Sciatic nerve (tissue), 2 donors: ENCODE results near the gene FUT2. TPM values are rescaled to one million over a fixed set of nuclear protein-coding genes. Genes with fewer than 3 reads are reported as not detected.
A peak's percentile ranks its signal among the peaks of the same experiment; 100 is the strongest.

ENCODE experiments used
- ATAC-seq: fragments of 200-7000 bp; cut with Tn5 transposase; one replicate; pipeline ENCODE4 v1.9.1; 2020; ENCODE audit warnings: mild to moderate bottlenecking, moderate library complexity
- DNase-seq: peaks from one replicate; pipeline ENCODE4 v3.0.0-alpha.2; 2020; ENCODE audit warnings: low spot score
- intact Hi-C: fragments of 100-400 bp; cut with DNase I; formaldehyde crosslinking; loops from one replicate; pipeline ENCODE4 v1.14.2; 2022
- total RNA-seq: library from RNA; stranded (reverse); fragmentation: NEBNext Ultra II Directional; extraction: Animal tissue kit (Norgen Biotek cat#: 25700); gene quantifications from one replicate; pipeline ENCODE4 v1.2.1, GENCODE V29; 2021
- donor health status: DM: no; HTN: no; CAD: no.
- donor health status: DM: no; HTN: no; CAD: no.

FUT2 gene
- total RNA-seq, 1 donor from 2014 or later, result not detected

DNA sequence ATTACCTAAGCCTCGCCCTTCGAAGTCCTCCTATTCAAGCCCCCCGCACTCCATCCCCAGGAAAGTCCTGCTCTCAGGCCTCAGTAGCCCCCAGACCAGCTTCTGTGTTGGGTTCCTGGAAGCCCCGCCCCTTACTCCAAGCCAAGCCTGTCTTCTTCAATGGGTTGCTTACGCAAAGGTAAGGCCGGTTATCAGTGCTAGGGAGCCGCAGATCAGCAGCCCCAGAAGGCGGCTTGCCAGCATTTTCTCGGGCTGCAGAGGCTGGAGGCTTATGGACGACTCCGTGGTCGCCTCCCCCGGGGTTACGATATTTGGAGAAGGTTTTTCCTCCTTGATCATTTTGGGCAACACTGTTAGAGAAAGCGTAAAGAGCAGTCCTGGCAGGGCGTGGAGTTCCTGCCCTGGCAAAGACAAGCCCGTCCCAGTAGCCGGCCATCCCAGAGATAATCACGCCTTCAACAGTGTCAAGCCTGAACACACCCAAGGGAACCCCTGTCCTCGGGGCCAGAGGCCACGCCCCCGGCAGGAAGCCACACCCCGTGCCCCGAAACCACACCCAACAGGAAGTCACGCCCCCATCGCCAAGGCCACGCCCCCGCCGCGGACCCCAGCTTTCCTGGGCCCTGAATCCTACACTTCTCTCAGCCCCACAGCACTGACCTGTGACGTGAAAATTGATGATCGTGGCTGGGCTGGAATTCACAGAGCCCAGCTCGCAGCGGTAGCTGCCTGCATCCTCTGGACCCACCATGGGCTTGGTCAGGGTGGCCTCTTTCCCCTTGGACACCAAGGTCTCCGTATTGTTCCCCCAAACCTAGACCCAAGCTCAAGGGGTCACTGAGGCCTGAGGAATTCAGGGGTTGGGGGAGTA, 45.6 kb downstream of the FUT2 start:
- ATAC-seq (peak; percentile 16), DNase-seq (no peak)
- intact Hi-C loops, result no loop called here

DNA sequence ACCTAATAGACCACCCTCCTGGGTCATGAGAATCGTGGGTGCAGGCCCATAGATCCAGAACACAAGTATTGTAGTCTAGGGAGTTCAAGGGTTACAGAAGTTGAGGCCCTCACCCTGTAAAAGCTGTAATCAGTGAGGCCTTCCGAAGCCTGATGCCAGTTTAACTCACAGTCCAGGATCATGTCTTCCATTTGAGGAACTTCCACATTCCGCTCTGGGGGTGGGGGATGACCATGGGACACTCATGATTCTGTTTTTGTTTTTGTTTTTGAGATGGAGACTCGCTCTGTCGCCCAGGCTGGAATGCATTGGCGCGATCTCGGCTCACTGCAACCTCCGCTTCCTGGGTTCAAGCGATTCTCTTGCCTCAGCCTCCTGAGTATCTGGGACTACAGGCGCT, 46.3 kb downstream of the FUT2 start:
- DNase-seq (no peak), ATAC-seq (no peak)
- intact Hi-C loops, result no loop called here

DNA sequence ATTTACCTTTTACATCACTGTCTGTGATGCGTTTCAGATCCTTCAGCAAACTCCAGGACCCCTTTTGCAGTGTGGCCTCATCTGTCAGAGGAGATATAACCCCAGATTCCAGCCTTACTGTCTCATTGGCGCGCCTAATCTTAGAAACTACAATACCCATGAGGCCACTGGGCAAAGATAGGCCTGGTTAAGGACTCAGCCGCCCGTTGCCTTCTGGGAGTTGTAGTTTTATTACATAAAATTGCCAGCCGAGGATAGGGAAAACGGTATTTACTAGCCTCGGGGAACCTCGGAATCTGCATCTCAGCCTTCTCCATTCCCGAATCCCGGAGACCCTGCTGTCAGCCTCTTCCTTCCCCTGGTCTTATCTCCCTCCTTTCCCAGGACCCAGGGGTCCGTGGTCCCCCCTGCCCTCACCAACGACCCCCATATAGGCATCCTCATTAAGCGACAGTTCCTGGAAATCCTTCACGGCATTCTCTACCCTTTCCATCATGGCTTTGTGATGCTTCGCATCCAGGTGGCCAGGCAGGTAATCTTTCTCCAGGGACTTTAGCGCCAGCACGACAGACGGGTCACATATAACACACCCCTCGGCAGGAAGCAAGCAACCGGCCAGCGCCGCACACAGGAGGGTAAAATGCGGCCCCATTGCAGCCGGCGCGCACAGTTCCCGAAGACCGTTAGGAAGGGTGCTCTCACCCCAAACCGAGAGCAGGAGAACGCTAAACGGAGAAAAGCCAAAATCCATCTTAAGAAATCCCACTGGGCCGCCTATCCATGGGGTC, 49.6 kb downstream of the FUT2 start:
- ATAC-seq (peak; percentile 69), DNase-seq (no peak)
- intact Hi-C loops, result no loop called here

DNA sequence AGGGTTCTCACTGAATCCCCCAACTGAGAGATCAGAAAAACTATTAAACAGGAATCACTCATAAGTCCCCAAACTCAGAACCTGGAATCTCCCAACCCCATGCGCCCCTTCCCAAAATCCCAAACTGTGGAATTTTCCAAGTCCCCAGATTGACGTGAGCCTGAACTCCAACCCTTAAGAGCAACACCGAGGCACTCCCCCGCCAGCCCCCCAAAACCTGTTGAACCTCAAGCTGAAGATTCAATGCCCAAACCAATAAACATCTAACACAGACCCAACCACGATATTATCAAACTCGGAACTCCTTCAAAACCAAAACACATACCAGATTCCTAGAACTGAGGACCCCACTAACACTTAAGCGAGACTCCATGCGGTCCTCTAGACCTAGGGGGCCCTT, 50.3 kb downstream of the FUT2 start:
- no peak for DNase-seq
- intact Hi-C loops, result no loop called here
- no peak for ATAC-seq

DNA sequence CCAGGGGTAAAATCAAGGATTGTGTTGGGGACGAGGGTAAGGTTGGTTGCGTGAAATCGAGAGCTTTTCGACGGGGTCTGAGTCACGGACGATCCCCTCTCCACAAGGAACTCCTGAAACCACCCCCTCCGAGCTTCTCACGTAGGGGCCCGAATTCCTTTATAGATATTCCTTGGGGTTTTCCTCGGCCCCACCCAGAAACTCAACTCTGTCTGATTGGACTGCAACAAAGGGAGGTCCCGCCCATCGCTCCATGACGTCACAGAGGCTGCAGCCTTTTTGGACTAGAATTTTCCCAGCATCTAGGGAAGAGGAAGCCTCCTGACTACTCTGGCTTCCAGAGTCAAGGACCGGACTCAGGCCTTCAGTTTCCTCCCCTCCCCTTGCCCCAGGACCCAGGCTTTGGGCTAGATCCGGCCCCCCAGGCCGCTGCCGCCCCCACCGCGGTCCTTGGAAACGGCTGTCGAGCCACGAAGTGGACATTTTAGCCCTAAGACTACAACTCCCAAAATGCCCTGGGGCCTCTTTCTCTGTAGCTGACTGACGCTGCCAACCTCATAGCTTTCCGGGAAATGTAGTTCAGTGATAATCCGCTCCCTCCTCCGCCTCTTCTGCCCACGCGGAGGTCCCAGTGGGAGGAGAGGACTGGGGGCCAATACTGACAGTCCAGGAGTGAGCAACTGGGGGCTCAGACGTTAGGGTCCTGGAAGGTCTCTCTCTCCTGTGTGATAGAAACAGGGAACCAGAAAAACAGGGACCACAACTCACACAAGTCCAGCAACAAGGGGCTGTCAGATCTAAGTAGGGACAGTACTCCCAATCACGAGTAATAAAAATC, 51.2 kb downstream of the FUT2 start, which contains the start of gene IZUMO1:
IZUMO1 (minus strand) TSS at position 172 of the 838 bp plus-strand sequence. CDS start 1,050 bp downstream, outside the sequence.
- intact Hi-C loops, result no loop called here
- DNase-seq, result peak; percentile 83
- peak; percentile 88 for ATAC-seq

DNA sequence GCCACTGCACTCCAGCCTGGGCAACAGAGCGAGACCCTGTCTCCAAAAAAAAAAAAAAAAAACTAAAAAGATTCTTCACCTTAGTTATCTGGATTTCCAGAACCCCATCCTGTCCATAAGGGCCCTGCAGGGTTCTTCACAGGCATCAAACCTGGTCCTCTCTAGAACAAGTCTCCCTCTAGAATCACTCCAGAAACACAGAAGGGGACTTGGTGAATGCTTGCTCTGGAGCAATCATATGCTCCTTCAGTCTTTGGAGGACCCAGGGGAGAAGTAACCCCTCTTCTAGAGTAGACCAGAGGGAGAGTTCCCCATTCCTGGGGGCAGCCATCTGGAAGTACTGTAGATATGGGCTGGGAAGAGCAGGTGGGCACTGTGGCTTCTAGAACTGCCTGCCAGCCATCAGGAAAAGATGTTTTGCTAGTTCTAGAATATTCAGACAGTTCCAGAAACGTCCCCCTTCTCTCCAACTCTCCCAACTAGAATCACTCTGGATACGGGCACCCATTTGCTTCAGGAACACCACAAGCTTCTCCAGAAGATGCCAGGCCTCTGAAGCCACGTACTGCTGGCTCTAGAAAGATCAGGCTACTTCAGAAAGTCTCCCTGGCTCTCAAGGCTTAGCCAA, 53.9 kb downstream of the FUT2 start:
- intact Hi-C loops, result no loop called here
- DNase-seq (no peak), ATAC-seq (no peak)

DNA sequence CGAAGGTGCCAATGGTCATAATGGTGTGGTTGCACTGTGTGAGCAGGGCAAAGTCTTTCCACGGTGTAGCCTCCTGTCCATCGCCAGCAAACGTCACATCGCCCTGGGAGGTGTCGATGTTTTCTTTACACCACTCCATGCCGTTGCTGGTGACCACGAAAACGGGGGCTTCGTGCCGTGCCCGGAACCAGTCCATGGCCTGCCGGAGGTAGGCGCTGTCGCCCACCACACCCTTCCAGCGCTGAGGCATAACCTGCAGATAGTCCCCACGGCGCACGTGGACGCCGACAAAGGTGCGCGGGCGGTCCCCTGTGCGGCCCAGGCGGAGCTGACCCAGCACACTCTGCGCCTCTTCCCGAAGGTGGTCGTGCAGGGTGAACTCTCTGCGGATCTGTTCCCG, 54.6 kb downstream of the FUT2 start:
- intact Hi-C loops, result no loop called here
- no peak for ATAC-seq
- no peak for DNase-seq

DNA sequence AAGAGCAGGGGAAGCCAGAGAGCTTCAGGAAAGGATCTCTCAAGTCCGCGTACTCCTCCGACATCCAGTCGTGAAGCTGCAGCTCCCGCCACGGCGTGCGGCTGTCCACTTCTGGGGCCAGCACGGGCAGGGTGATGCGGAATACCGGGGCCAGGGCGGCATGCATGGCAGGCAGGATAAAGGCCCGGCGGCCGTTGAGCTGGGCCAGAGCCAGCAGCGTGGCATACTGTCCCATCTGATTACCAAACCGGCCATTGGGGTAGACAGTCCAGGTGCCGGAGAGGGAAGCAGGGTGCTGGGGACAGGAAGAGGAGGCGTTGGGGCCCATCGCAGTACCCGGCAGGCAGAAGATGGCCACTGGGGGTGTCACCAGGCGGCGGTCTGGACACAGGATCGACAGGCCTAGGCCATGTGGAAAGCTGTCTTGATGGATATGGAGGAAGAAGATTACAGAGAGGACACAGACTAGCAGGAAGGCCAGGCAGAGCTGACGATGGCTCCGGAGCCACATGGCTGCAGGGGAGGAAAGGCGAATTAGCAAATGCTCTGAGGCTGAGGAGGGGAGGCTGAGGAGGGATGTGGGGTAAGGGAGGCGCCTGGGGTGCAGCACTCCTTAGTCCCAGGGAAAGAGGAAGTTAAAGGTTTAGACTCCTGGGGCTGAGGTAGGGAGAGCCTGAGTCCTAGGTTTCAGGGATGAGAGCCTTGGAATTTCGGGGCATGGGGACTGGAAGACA, 55.2 kb downstream of the FUT2 start:
- ATAC-seq (no peak), DNase-seq (no peak)
- intact Hi-C loops, result no loop called here

DNA sequence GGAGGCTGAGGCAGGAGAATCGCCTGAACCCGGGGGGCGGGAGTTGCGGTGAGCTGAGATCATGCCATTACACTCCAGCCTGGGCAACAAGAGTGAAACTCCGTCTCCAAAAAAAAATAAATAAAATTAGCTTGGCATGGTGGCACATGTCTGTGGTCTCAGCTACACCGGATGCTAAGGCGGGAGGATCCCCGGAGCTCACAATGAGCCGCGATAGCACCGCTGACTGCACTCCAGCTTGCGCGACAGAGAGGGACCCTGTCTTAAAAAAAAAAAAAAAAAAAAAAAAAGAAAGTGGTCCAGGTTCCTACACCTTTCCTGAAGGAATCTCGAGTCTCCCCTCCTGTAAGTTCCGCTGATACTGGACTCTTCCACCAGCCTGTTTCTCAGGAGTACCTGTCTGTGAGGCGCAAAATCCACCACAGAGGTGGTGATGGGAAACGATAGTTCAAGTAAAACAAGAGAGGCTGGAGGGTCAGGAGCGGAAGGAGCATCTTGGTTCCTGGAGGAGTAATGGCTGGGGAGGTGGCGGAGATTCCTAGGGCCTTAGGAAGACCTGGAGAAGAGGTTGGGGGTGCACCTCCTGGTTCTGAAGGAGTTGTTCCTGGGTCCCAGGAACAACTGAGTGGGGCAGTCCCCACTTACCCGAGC, 56.2 kb downstream of the FUT2 start:
- intact Hi-C loops, result no loop called here
- DNase-seq, result no peak
- ATAC-seq, result no peak

DNA sequence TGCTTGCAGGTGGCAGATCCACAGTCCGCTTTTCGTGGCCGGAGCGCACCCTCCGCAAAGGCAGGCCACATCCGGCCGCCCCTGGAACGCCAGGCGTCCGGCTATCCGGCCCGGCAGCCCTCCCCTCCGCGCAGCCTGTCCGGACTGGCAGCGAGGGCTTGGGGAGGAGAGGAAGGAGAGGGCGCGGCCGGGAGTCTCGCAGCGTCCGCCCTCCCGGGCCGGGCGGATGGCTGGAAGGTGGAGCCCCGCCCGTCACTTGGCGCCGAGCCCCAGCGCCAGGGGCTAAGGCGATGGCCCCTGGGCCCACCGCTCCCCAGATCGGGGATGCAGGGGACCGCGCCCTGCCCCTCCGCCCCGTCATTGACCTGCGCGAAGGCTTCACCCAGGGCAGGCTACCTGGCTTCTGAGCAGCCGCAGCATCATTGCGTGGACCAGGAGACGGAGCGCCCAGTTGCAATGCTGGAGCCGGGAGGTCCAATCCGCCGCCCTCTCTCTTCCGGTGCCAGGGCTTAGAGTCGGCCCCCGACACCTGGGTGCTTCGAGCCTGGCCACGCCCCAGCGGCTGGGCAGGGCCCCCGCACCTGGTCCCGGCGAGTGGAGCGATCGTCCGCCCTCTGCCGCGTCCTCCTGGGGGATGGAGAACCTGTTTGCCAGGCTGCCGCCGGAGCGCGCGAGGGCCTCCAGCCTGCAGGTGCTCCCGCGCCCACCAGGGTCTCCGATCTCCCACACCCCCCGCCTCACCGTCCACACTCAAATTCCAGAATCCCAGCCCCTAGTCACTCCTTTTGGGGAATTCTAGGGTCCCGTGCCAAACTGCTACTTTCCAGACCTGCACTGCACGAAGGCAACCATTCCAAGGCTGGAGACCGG, 57.0 kb downstream of the FUT2 start, which contains the start of gene FUT1:
FUT1 (minus strand) TSS at position 146 of the 870 bp plus-strand sequence. CDS start 1,360 bp downstream, outside the sequence.
- ATAC-seq (peak; percentile 69), DNase-seq (no peak)
- intact Hi-C loops, result no loop called here

DNA sequence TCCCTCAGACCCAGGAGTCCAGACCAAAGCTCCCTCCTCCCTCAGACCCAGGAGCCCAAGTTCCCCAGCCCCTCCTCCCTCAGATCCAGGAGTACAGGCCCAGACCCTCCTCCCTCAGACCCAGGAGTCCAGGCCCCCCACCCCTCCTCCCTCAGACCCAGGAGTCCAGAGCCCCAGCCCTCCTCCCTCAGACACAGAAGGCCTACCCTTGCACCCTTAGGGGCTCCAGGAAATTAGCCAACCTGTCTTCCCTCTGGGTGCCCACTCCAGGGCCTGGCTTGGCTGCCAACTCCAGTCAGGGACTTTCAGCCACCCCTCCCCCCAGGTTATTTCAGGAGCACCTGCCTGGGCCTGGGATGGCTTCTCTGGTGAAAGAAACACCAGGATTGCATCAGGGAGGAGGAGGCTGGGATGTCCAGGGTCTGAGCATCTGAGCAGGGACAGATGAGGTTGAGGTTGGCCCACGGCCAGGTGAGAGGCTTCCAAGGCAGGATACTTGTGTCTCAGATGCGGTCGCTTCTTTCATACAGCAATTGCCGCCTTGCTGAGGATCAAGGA, 59.4 kb downstream of the FUT2 start, which contains the start of gene FGF21:
FGF21 (plus strand) TSS at position 441 of the 558 bp plus-strand sequence. CDS start 713 bp downstream, outside the sequence.
- intact Hi-C loops, result no loop called here
- ATAC-seq (no peak), DNase-seq (no peak)

Other genes with a start within 250 kb of the FUT2 start
- gene GRWD1, start 250.0 kb upstream of the FUT2 start, total RNA-seq, result 23.4 TPM
- gene KCNJ14, start 240.4 kb upstream of the FUT2 start, total RNA-seq, result 0.71 TPM
- 62.7 TPM for gene CYTH2, start 226.6 kb upstream of the FUT2 start, total RNA-seq
- gene LMTK3, start 184.1 kb upstream of the FUT2 start, total RNA-seq, result 0.76 TPM
- not detected for gene SULT2B1, start 143.8 kb upstream of the FUT2 start, total RNA-seq
- not detected for gene SPACA4, start 89.2 kb upstream of the FUT2 start, total RNA-seq
- gene FAM83E, start 80.9 kb upstream of the FUT2 start, total RNA-seq, result not detected
- 789 TPM for gene RPL18, start 76.8 kb upstream of the FUT2 start, total RNA-seq
- 21.5 TPM for gene SPHK2, start 76.5 kb upstream of the FUT2 start, total RNA-seq
- 13.7 TPM for gene DBP, start 58.6 kb upstream of the FUT2 start, total RNA-seq
- gene CA11, start 49.8 kb upstream of the FUT2 start, total RNA-seq, result 10.5 TPM
- 1.4 TPM for gene NTN5, start 23.0 kb upstream of the FUT2 start, total RNA-seq
- gene MAMSTR, start 23.8 kb downstream of the FUT2 start, total RNA-seq, result 5.8 TPM
- gene RASIP1, start 44.6 kb downstream of the FUT2 start, total RNA-seq, result 28.0 TPM
- gene IZUMO1, start 50.9 kb downstream of the FUT2 start, total RNA-seq, result 0.27 TPM
- 3.6 TPM for gene FUT1, start 56.7 kb downstream of the FUT2 start, total RNA-seq
- not detected for gene FGF21, start 59.6 kb downstream of the FUT2 start, total RNA-seq
- gene BCAT2, start 115.1 kb downstream of the FUT2 start, total RNA-seq, result 38.0 TPM
- 22.2 TPM for gene HSD17B14, start 140.5 kb downstream of the FUT2 start, total RNA-seq
- gene PLEKHA4, start 172.6 kb downstream of the FUT2 start, total RNA-seq, result 519 TPM
- 95.8 TPM for gene PPP1R15A, start 176.4 kb downstream of the FUT2 start, total RNA-seq
- 1.1 TPM for gene TULP2, start 202.8 kb downstream of the FUT2 start, total RNA-seq
- 262 TPM for gene NUCB1, start 204.3 kb downstream of the FUT2 start, total RNA-seq
- gene DHDH, start 237.7 kb downstream of the FUT2 start, total RNA-seq, result 1.1 TPM